GM21619 (cell line): Measurements from ENCODE around the gene SPPL2A.

Experiments used
- ATAC-seq: cut with Tn5 transposase; IDR thresholded peaks from one replicate; pipeline ENCODE4 v1.9.1; 2021; ENCODE audit not compliant: unreplicated experiment

Gene SPPL2A

GRCh38 chr15:50687302-50687902 is 78.1 kb downstream of the SPPL2A start:
- peak; percentile 3 for ATAC-seq

GRCh38 chr15:50686469-50687301 is 78.8 kb downstream of the SPPL2A start, which contains the start of gene TRPM7:
Gene TRPM7, minus strand, starts transcription at chr15:50686797. Its CDS starts 264 bp downstream, at chr15:50686533.
- peak; percentile 66 for ATAC-seq

- ATAC-seq: peak; percentile 56
Measured at GRCh38 chr15:50685976-50686468, 79.5 kb downstream of the SPPL2A start.

GRCh38 chr15:50685191-50685975 is 80.1 kb downstream of the SPPL2A start:
- no peak for ATAC-seq

DNA sequence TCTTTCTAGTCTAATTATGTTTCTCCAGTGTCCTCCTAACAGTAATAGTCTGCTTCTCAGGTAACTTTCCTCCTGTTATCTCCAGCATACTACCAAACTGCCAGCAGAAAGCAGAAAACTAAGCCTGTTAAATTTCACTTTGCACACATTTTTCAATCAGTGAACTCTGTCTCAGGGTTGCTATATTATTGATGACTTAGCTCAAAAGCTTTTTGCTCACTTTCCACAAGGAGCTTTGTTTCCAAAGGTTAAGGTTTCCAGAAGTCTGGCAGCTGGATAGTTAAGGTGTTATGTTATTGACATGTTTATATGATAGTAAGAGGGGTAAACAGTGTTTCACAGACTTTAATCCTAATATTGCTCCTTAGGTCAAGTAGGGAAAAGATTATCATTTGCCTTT is 84.0 kb downstream of the SPPL2A start:
- ATAC-seq: no peak

DNA sequence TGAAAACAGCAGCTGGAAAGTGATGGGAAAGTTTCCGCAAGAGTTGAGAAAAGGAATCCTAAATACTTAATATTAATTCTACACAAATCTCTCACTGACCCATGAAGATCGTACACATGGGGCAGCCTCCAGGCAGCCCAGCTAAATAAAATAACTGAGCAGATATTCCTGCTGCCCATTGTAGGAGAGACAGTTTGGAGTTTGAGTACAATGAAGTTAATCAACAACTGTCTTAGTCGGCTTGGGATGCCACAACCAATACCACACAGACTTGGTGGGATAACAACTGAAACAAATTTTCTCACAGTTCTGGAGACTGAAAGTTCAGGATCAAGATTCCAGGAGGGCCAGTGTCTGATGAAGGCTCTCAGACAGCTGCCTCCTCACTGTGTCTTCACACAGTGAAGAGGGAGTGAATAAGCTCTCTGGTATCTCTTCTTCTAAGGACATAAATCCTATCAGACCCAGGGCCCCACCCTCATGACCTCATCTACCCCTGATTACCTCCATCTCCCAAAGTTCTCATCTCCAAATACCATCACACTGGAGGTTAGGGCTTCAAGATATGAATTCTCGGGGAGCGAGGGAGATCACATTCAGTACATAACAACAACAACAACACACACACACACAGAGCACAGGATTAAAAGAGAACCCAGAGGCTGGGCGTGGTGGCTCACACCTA is 88.6 kb downstream of the SPPL2A start:
- ATAC-seq: no peak

DNA sequence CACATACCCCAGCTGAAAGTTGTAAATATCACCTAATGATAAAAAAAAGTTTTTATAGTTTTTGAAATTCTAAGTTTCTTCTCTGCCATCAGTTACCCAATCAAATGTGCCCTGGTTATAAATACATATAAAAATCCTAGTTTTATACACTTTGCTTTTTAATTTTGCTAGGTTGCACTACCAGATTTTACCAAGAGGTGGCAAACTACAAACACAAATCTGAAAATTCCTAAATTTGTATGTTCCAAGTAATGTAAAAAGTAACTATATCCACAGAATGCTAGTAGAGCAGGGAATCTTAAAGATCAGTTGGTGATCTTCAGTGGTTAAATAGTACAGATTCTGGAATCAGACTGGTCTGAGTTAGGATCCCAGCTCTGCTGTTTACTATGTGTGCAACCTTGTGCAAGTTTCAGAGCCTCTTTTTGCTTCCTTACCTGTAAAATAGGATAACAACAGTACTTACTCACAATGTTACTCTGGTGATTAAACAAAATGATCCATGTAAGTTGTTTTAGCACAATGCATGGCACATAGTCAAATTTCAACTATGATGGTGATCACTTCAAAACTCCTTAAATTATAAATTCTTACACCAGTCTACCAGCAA is 89.9 kb downstream of the SPPL2A start:
- no peak for ATAC-seq

- no peak for ATAC-seq
Measured at GRCh38 chr15:50670115-50670514, 95.4 kb downstream of the SPPL2A start.

DNA sequence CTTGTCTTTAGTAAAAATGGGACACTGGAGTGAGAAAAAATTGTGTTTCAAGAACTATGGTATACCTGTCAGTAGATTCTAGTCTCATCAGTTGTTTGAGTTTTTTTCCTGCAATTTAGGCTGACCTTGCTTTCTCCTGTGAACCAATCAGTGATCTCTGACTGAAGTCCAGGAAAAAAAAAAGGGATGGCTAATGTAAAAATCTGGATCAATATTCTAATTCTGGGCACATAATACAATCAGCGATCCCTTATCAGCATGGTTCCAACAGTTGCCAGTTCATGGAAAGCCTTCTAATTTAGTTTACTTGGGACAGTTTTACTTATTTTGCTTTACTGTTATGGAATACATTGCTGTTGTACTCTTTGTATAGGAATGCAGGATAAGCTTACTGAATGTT is 95.9 kb downstream of the SPPL2A start:
- ATAC-seq: no peak

DNA sequence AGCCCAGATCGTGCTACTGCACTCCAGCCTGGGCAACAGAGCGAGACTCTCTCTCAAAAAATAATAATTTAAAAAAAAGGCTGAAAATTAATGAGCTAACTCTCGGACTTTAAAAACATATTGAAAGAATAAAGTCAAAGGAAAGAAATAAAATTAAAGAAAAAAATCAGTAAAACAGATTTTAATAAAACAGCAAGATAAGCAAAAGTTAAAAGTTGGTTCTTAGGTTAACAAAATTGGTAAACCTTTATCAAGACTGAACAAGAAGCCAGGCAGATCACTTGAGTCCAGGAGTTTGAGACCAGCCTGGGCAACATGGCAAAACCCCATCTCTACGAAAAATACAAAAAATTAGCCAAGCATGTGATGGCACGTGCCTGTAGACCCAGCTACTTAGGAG is 99.6 kb downstream of the SPPL2A start:
- no peak for ATAC-seq

DNA sequence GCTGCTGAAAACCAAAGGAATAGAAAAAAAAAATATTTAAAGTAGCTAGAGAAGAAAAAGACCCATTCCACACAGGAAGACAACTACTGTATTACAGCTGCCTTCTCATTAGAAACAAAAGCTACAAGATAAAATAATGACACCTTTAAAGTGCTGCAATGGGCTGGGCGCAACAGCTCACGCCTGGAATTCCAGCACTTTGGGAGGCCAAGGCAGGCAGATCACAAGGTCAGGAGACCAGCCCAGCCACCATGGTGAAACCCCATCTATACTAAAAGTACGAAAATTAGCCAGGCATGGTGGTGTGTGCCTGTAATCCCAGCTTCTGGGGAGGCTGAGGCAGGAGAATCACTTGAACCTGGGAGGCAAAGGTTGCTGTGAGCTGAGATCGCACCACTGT is 110.0 kb downstream of the SPPL2A start:
- no peak for ATAC-seq

DNA sequence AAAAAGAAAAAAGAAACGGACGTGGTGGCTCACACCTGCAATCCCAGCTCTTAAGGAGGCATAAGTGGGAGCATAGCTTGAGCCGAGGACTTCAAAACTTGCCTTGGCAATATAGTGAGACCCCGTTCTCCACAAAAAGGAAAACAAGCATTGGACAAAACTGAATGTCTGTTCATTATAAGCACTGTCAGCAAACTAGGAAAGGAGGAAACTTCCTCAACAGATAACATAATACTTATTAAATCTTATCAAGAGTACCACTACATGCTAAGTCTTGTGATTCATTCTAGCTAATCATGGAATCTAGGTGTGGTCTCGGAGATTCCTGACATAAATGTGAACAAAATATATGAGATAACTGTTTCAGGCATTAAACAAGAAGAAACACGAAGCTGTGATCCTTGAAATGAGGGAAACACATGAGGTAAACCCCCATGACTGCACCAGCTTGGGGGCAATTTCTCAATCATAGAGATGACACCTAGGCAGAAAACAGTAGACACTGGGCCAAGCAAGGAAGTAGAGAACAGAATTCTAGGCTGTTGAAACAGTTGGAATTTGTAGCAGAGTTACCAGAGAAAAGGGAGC is 112.3 kb downstream of the SPPL2A start:
- ATAC-seq: no peak

- no peak for ATAC-seq
Measured at GRCh38 chr15:50652671-50653070, 112.8 kb downstream of the SPPL2A start.
